HEK293 (cell line): ENCODE data around the gene MLLT1.

Experiments used
- CTCF ChIA-PET: fragments of 350-600 bp; formaldehyde crosslinking; extraction: SDS; loops from one replicate; lab custom pipeline; 2021; ENCODE audit warnings: antibody characterized with exemption; lab: Yijun Ruan, JAX
- POLR2A ChIA-PET: fragments of 300-600 bp; formaldehyde crosslinking; extraction: SDS; loops from one replicate; lab custom pipeline; 2020; ENCODE audit warnings: antibody characterized with exemption, inconsistent platforms; lab: Yijun Ruan, JAX
- H3K27ac ChIP-seq: fragments of 200-500 bp; sonication (Bioruptor generic); 2 replicates; pipeline ENCODE4 v1.5.1; 2014; ENCODE audit warnings: low read depth, low read length, control low read depth, inconsistent platforms; ENCODE audit errors: extremely low read depth
- H3K36me3 ChIP-seq, 2 experiments: fragments of 200-500 bp in 1 of 2; sonication (Bioruptor generic) in 1 of 2; 1 replicate in 1 of 2; 2 replicates in 1 of 2; pipeline ENCODE4 v1.5.1; 2014 to 2017; ENCODE audit warnings: inconsistent platforms in 2 of 2, low read length in 2 of 2; ENCODE audit not compliant: control insufficient read depth in 2 of 2, insufficient read depth in 1 of 2
- H3K4me1 ChIP-seq: fragments of 200-500 bp; sonication (Bioruptor generic); 2 replicates; pipeline ENCODE4 v1.5.1; 2014; ENCODE audit warnings: mild to moderate bottlenecking, low read length, inconsistent platforms; ENCODE audit not compliant: control insufficient read depth, insufficient read depth
- H3K4me3 ChIP-seq: 2 replicates; pipeline ENCODE4 v1.5.1; 2011; ENCODE audit warnings: low read depth, mild to moderate bottlenecking, control low read depth, low read length, moderate library complexity
- H3K9me3 ChIP-seq: fragments of 200-500 bp; sonication (Bioruptor generic); 2 replicates; pipeline ENCODE4 v1.5.1; 2014; ENCODE audit warnings: low read depth, low read length, inconsistent platforms; ENCODE audit not compliant: control insufficient read depth, insufficient read depth
- PATZ1 ChIP-seq: fragments of 450-650 bp; formaldehyde crosslinking; IDR thresholded peaks from 2 replicates; pipeline ENCODE4 v1.5.1; 2016; ENCODE audit warnings: missing biosample characterization, missing genetic modification characterization
- PRDM1 ChIP-seq: fragments of 450-650 bp; formaldehyde crosslinking; IDR thresholded peaks from 2 replicates; pipeline ENCODE4; 2016; ENCODE audit warnings: missing biosample characterization, missing genetic modification characterization
- SP2 ChIP-seq: fragments of 450-650 bp; formaldehyde crosslinking; IDR thresholded peaks from 2 replicates; pipeline ENCODE4 v1.5.1; 2016; ENCODE audit warnings: missing biosample characterization, missing genetic modification characterization
- YY2 ChIP-seq: fragments of 450-650 bp; formaldehyde crosslinking; IDR thresholded peaks from 2 replicates; pipeline ENCODE4 v1.5.1; 2016; ENCODE audit warnings: missing biosample characterization, missing genetic modification characterization
- ZNF132 ChIP-seq: fragments of 450-650 bp; formaldehyde crosslinking; IDR thresholded peaks from 2 replicates; pipeline ENCODE4 v1.5.1; 2017; ENCODE audit warnings: missing biosample characterization, missing genetic modification characterization, borderline replicate concordance
- ZNF140 ChIP-seq: fragments of 450-650 bp; formaldehyde crosslinking; IDR thresholded peaks from 2 replicates; pipeline ENCODE4 v1.5.1; 2016; ENCODE audit warnings: missing biosample characterization, missing genetic modification characterization
- ZNF184 ChIP-seq: fragments of 450-650 bp; IDR thresholded peaks from 2 replicates; pipeline ENCODE4 v1.5.1; 2018; ENCODE audit warnings: missing biosample characterization, mild to moderate bottlenecking, missing genetic modification characterization
- ZNF19 ChIP-seq: fragments of 450-650 bp; formaldehyde crosslinking; IDR thresholded peaks from 2 replicates; pipeline ENCODE4; 2016; ENCODE audit warnings: missing biosample characterization, missing genetic modification characterization, low read depth
- ZNF202 ChIP-seq: fragments of 450-650 bp; formaldehyde crosslinking; IDR thresholded peaks from 2 replicates; pipeline ENCODE4 v1.5.1; 2016; ENCODE audit warnings: missing biosample characterization, missing genetic modification characterization, borderline replicate concordance
- ZNF280C ChIP-seq: fragments of 450-650 bp; formaldehyde crosslinking; IDR thresholded peaks from 2 replicates; pipeline ENCODE4 v1.5.1; 2016; ENCODE audit warnings: missing biosample characterization, missing genetic modification characterization
- ZNF37A ChIP-seq: fragments of 450-650 bp; IDR thresholded peaks from 2 replicates; pipeline ENCODE4 v1.5.1; 2018; ENCODE audit warnings: missing biosample characterization, missing genetic modification characterization
- ZNF423 ChIP-seq: fragments of 450-650 bp; formaldehyde crosslinking; IDR thresholded peaks from 2 replicates; pipeline ENCODE4 v1.5.1; 2016; ENCODE audit warnings: missing biosample characterization, missing genetic modification characterization
- ZNF449 ChIP-seq: fragments of 450-650 bp; formaldehyde crosslinking; IDR thresholded peaks from 2 replicates; pipeline ENCODE4 v1.5.1; 2017; ENCODE audit warnings: missing biosample characterization, mild to moderate bottlenecking, missing genetic modification characterization, moderate library complexity
- ZNF473 ChIP-seq: fragments of 450-650 bp; formaldehyde crosslinking; IDR thresholded peaks from 2 replicates; pipeline ENCODE4 v1.5.1; 2017; ENCODE audit warnings: missing biosample characterization, missing genetic modification characterization
- ZNF48 ChIP-seq: fragments of 450-650 bp; formaldehyde crosslinking; IDR thresholded peaks from 2 replicates; pipeline ENCODE4 v1.5.1; 2016; ENCODE audit warnings: missing biosample characterization, missing genetic modification characterization
- ZNF555 ChIP-seq: fragments of 450-650 bp; formaldehyde crosslinking; conservative IDR thresholded peaks from 2 replicates; pipeline ENCODE4 v1.5.1; 2017; ENCODE audit warnings: missing biosample characterization, mild to moderate bottlenecking, missing genetic modification characterization, inconsistent platforms
- ZNF558 ChIP-seq: fragments of 450-650 bp; formaldehyde crosslinking; IDR thresholded peaks from 2 replicates; pipeline ENCODE4 v1.5.1; 2016; ENCODE audit warnings: missing biosample characterization, missing genetic modification characterization
- ZNF571 ChIP-seq: fragments of 450-650 bp; formaldehyde crosslinking; IDR thresholded peaks from 2 replicates; pipeline ENCODE4 v1.5.0; 2017; ENCODE audit warnings: missing biosample characterization, missing genetic modification characterization
- ZNF610 ChIP-seq: fragments of 450-650 bp; formaldehyde crosslinking; IDR thresholded peaks from 2 replicates; pipeline ENCODE4 v1.5.1; 2016; ENCODE audit warnings: missing biosample characterization, missing genetic modification characterization, borderline replicate concordance
- ZNF658 ChIP-seq: fragments of 450-650 bp; formaldehyde crosslinking; IDR thresholded peaks from 2 replicates; pipeline ENCODE4; 2016; ENCODE audit warnings: missing biosample characterization, missing genetic modification characterization
- ZNF76 ChIP-seq: fragments of 450-650 bp; formaldehyde crosslinking; IDR thresholded peaks from 2 replicates; pipeline ENCODE4; 2016; ENCODE audit warnings: low read depth, missing biosample characterization, missing genetic modification characterization, borderline replicate concordance
- TF ChIP-seq, protein P1 (sequence below): fragments of 450-650 bp; formaldehyde crosslinking; IDR thresholded peaks from 2 replicates; pipeline ENCODE4 v1.5.1; 2017; ENCODE audit warnings: missing biosample characterization, missing genetic modification characterization
- TF ChIP-seq, protein P2 (sequence below): fragments of 450-650 bp; formaldehyde crosslinking; IDR thresholded peaks from 2 replicates; pipeline ENCODE4 v1.5.1; 2016; ENCODE audit warnings: missing biosample characterization, missing genetic modification characterization
- TF ChIP-seq, protein P3 (sequence below): fragments of 450-650 bp; formaldehyde crosslinking; IDR thresholded peaks from 2 replicates; pipeline ENCODE4 v1.5.1; 2016; ENCODE audit warnings: missing biosample characterization, missing genetic modification characterization

MLLT1 gene

GRCh38 chr19:6273701-6274601 lies 5.8 kb downstream of the MLLT1 start:
- POLR2A ChIA-PET = no interaction called here
- H3K4me3 ChIP-seq = no peak overlapping the region
- peaks cover 30% of the 10 kb centered on the region for H3K4me1 ChIP-seq
- TF ChIP-seq SP2 (tag by site-specific recombination) (peak; percentile 41; the same call in 1 of the 2 replicates), PATZ1 (tag by site-specific recombination) (peak; percentile 15), ZNF48 (tag by site-specific recombination) (no peak), ZNF132 (tag by site-specific recombination) (no peak), ZNF555 (tag by site-specific recombination) (no peak), ZNF473 (tag by site-specific recombination) (no peak), ZNF658 (tag by site-specific recombination) (no peak), ZNF423 (peak; percentile 74; the same call in 1 of the 2 replicates), ZNF184 (tag by site-specific recombination) (no peak), PRDM1 (tag by site-specific recombination) (no peak), ZNF19 (tag by site-specific recombination) (no peak), ZNF610 (tag by site-specific recombination) (no peak), ZNF558 (no peak), ZNF449 (no peak), ZNF202 (tag by site-specific recombination) (no peak), ZNF76 (tag by site-specific recombination) (no peak; the same call in 1 of the 2 replicates), ZNF37A (tag by site-specific recombination) (no peak), ZNF140 (tag by site-specific recombination) (no peak), ZNF571 (tag by site-specific recombination) (no peak), ZNF280C (tag by site-specific recombination) (no peak), YY2 (tag by site-specific recombination) (no peak)
- TF ChIP-seq, protein P1, sequence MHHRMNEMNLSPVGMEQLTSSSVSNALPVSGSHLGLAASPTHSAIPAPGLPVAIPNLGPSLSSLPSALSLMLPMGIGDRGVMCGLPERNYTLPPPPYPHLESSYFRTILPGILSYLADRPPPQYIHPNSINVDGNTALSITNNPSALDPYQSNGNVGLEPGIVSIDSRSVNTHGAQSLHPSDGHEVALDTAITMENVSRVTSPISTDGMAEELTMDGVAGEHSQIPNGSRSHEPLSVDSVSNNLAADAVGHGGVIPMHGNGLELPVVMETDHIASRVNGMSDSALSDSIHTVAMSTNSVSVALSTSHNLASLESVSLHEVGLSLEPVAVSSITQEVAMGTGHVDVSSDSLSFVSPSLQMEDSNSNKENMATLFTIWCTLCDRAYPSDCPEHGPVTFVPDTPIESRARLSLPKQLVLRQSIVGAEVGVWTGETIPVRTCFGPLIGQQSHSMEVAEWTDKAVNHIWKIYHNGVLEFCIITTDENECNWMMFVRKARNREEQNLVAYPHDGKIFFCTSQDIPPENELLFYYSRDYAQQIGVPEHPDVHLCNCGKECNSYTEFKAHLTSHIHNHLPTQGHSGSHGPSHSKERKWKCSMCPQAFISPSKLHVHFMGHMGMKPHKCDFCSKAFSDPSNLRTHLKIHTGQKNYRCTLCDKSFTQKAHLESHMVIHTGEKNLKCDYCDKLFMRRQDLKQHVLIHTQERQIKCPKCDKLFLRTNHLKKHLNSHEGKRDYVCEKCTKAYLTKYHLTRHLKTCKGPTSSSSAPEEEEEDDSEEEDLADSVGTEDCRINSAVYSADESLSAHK (tag by site-specific recombination) = no peak
- TF ChIP-seq, protein P2, sequence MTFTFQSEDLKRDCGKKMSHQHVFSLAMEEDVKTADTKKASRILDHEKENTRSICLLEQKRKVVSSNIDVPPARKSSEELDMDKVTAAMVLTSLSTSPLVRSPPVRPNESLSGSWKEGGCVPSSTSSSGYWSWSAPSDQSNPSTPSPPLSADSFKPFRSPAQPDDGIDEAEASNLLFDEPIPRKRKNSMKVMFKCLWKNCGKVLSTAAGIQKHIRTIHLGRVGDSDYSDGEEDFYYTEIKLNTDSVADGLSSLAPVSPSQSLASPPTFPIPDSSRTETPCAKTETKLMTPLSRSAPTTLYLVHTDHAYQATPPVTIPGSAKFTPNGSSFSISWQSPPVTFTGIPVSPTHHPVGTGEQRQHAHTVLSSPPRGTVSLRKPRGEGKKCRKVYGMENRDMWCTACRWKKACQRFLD (tag by site-specific recombination) = no peak
- TF ChIP-seq, protein P3, sequence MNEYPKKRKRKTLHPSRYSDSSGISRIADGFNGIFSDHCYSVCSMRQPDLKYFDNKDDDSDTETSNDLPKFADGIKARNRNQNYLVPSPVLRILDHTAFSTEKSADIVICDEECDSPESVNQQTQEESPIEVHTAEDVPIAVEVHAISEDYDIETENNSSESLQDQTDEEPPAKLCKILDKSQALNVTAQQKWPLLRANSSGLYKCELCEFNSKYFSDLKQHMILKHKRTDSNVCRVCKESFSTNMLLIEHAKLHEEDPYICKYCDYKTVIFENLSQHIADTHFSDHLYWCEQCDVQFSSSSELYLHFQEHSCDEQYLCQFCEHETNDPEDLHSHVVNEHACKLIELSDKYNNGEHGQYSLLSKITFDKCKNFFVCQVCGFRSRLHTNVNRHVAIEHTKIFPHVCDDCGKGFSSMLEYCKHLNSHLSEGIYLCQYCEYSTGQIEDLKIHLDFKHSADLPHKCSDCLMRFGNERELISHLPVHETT (tag by site-specific recombination) = no peak

More at GRCh38 chr19:6273701-6274601, 5.8 kb downstream of the MLLT1 start:
- Histone ChIP-seq H3K9me3 (no peaks in the 10 kb centered on the region), H3K36me3 (peaks cover 0 to 30% of the 10 kb centered on the region in 2 experiments; a peak in 1 of 3 replicates), H3K27ac (no peak overlapping the region; the same call in 1 of the 2 replicates)
- CTCF ChIA-PET = interaction anchor here (0.6 to 1.1 kb wide), 3 partner anchors 24 to 690 kb away, joined by 3 read pairs; no protein-coding TSS in a partner anchor
